NB4 (cell line): ENCODE measurements around the gene PHOX2B.

Experiments
- MYC ChIP-seq: IDR thresholded peaks from 2 replicates; pipeline ENCODE4 v1.6.1; 2011; ENCODE audit warnings: low read depth, low read length
- POLR2A ChIP-seq: IDR thresholded peaks from 2 replicates; pipeline ENCODE4 v1.6.1; 2011; ENCODE audit warnings: mild to moderate bottlenecking; ENCODE audit not compliant: insufficient read length; ENCODE audit errors: extremely low read depth
- TF ChIP-seq, protein P1 (sequence below): IDR thresholded peaks from one replicate; pipeline ENCODE4 v1.5.1; 2012; ENCODE audit warnings: low read depth, low read length

DNA sequence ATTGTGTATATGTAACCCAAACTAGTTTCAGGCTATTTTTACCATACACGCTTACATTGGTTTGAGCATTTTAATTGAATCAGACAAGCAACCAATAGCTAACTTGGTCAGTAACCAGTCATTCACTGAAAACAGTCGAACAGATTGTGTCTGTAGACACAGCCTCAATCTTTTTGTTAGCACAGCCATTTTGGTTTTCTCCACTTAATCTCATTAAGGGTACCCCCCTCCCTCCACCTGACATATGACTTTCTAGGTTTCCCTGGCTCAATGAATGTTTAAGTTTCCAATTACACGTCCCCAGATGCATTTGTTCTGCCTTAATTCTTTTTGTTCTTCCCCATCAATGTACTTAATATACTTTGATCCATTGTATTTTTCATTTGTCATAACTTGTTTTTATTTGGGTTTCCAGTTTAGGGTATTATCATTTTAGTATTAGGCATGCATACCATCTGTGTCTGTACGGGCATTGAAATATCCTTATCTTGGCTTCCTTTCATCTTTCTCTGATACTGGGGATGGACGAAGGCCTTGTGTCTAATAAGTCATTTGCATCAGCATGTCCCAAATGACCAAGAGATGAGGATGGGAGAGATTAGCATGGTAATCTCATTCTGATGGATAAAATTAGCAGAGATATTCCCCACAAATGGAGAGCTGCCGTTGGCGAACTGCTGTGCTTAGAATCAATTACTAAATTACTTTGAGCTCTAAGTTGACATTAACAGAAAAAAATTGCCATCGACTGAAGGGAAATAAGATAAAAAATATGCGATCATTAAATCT is 35.9 kb upstream of the PHOX2B start:
- TF ChIP-seq, protein P1, sequence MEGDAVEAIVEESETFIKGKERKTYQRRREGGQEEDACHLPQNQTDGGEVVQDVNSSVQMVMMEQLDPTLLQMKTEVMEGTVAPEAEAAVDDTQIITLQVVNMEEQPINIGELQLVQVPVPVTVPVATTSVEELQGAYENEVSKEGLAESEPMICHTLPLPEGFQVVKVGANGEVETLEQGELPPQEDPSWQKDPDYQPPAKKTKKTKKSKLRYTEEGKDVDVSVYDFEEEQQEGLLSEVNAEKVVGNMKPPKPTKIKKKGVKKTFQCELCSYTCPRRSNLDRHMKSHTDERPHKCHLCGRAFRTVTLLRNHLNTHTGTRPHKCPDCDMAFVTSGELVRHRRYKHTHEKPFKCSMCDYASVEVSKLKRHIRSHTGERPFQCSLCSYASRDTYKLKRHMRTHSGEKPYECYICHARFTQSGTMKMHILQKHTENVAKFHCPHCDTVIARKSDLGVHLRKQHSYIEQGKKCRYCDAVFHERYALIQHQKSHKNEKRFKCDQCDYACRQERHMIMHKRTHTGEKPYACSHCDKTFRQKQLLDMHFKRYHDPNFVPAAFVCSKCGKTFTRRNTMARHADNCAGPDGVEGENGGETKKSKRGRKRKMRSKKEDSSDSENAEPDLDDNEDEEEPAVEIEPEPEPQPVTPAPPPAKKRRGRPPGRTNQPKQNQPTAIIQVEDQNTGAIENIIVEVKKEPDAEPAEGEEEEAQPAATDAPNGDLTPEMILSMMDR: no peak
- no peak for TF ChIP-seq POLR2A
- no peak for TF ChIP-seq MYC
